Renal cortical epithelial cell (primary cell): Measurements from ENCODE around the gene AMOTL2. TPM values are rescaled to one million over a fixed set of nuclear protein-coding genes. Genes with fewer than 3 reads are reported as not detected.

Source experiments
- DNase-seq: peaks from one replicate; pipeline ENCODE4 v3.0.0-alpha.2; 2011; ENCODE audit warnings: low read depth
- total RNA-seq: library from RNA; depleted of rRNA; stranded (reverse); fragments of >200 nt; gene quantifications from 2 replicates; pipeline ENCODE4 v1.2.3, GENCODE V29; 2014

Gene AMOTL2
- total RNA-seq, 1 donor from 2014 or later, result 180 TPM

- DNase-seq, result no peak
Observed at GRCh38 chr3:134315286-134316106, 58.8 kb downstream of the AMOTL2 start.

DNA sequence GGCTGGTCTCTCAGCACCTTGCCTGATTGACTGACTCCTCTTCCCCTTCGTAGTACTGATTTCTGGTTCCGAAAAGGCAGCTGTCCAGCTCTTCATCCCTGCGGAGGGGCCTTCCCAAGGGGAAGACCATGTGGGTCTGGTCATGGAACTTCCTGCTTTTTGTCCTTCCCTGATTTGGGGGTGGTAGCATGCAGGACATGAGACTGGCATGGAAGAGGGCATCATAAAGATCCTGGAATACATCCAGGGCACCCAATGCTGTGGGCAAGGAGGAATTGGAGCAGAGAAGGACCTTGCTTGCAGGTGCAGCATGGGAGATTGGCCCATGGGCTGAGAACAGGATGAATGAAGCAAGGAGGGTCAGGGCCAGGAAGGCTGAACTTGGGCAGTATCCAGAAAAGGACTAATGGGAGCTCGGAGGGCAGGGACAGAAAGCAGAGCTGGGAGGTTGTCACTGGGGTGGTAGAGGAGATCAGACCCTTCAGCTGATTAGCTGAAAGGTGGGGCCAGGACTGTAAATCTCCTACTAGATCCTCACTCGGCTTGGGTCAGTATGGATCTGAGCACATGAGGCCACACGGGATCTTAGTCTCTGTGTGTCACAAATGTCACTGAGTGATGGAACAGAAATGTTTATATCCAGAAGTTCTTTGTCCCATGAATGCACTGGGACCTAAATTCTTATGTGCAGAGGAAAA, 59.5 kb downstream of the AMOTL2 start:
- no peak for DNase-seq

- peak; percentile 53 for DNase-seq
Observed at GRCh38 chr3:134313847-134314587, 60.2 kb downstream of the AMOTL2 start.

DNA sequence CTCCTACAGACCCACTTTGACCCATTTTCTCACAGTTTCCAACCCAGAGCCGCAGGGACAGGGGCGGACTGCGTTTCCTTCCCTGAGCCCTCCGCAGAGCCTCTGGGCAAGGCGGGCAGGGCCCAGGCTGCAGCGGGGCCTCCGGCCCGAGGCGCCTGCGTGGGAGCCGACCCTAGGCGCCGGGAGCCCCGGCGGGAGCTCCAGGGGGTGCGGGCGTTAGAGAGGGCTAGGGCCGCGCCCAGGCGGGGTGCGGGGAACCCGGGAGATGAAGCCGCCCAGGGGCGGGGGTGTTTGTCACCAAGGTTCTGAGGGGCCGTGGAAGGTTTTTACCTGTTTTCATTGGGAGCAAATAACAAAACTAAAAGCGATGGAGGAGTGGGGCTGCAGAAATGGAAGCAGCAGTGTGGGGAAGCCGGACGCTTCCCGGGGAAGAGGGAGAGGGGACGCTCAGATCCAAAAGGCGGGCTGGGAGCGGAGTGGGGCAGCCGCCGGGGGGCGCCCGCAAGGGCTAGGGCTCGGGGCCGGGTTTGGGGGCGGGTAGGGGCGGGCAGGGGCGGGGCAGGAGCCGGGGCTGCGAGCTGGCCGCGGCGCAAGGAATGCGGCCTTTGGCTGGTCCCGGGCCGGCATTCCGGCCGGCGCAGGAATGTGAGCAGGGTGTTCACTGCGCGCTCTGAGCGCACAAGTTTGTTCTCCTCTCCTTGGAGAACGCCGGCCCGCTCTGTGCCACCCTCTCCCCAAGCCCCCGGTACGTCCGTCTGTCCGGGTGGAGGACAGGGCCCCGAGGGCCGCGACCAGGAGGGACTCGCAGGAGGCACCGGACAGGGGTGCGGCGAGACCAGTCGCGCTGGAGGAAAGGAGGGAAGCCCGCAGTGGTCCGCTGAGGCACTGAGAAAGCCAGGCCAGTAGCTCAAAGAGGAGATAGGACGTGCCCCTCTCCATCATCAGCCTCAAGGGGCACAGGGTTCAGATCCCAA, 61.1 kb downstream of the AMOTL2 start:
- DNase-seq, result peak; percentile 62

DNA sequence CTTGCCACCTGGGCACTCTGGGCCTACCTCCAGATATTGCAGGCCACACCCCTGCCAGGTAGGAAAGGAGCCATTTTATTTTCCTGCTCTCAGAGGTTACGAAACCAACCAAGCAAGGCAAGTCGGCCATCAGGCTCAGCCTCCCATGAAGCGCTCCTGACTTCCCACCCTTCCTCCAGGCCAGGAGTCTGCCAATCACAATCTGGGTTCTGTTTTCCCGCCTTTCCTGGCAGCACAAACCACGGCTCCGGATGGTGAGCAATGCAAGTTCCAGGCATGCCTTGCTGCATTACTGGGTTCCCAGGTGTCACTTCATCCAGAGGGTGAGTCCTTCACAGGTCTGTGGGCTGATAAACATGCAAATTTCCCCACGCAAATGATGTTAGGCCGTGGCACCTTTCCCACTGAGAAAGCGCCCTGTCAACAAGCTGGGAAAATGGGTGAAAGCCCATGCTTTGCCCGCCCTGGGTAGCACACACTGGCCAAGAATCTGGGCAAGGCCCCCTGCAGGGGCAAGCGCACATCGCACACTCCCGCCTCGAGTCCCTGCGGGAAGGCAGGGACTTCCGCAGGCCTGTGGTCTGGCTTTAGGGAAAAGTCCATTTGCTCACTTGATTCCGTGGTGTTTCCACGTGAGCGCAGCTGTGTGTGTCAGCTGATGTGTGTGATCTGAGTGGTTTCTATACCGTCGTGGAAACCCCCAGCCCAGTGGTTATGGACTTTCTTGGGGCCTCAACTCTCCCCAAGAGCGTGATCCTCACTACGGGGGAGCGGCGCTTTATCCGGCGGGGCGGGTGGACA, 62.0 kb downstream of the AMOTL2 start:
- DNase-seq, result peak; percentile 91

GRCh38 chr3:134311693-134312071, 62.6 kb downstream of the AMOTL2 start:
- DNase-seq, result no peak

DNA sequence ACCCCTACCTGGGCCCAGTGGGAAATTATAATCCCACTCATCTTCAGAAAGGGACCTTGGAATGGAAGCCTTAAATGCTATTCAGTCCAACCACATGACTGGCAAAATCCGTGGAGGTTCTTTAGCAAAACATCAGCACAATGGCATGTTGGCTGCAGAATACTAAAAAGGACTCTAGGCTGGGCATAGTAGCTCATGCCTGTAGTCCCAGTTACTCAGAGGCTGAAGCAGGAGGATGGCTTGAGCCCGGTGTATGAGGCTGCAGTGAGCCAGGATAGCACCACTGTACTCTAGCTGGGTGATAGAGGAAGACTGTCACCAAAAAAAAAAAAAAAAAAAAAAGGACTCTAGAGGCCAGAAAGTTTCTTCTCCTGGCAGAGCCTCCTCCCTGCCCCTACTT, 63.0 kb downstream of the AMOTL2 start:
- DNase-seq, result peak; percentile 79

DNA sequence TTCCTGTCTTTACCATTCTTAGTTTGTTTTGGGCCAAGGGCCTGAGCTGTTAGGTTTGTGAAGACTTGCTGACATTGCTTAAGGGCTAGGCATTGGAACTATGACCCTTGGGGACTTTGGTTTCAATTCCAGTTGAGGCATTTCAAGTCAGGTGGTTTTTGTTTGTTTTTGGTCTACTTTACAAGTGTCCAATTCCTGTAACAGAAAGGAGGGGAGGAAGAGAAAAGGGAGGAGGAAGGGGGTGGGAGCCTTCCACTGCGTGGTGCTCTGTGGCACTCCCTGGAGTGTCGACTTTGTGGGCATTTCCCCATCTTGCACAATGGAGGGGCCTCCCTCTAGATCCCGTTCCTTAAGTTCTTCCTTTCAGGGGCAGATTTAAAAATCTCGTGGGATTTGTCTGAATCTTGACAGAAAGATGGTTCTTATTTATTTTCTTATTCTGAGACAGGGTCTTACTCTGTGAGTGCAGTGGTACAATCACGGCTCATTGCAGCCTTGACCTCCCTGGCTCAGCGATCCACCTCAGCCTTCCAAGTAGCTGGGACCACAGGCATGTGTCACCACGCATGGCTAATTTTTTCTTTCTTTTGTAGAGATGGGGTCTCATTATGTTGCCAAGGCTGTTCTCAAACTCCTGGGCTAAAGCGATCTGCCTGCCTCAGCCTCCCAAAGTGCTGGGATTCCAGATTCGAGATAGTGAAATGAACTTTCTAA, 64.1 kb downstream of the AMOTL2 start:
- DNase-seq, result peak; percentile 93

DNA sequence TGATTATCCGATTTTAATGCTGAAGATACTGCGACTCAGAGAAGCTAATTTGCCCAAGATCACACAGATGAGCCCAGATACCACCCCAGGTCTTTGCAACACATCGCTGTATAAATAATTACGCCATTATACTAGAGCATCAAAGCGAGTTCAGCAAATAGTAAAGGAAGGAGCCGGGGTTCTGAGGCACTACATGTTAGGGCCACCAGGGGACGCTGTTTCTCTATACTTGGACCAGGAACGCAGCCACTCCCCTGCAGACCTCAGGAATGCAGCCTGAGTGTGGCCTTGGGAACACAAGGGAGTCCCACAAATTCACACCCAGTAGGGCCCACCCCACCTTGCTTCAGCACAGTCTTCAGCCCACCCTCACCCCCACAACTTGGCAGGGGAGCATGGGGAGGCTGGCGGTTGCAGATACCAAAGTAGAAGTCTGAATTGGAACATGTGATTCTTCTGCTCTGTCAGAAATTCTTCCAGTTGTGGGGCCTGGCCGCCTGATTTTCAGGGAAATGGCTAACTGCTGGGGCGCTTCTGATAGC, 65.8 kb downstream of the AMOTL2 start:
- DNase-seq, result peak; percentile 71

DNA sequence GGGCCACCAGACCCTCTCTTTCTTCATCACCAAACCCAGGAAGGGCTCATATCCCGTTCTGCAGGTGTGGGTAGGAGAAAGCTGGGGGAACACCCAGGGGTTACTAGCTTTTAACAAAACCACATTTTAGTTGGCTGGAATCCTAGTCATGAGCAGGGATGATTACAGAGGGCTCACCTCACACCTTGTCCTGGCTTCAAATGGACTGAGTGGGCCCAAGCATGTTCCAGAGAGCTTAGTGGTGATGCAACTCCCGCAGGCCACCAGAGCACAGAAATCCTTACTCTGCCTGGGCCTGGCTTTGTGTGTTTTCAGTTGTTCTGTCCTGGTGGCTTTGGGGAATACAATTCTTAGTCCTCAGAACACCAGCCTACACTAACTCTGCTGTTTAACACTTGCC, 66.8 kb downstream of the AMOTL2 start:
- DNase-seq, result no peak

GRCh38 chr3:134306320-134306719, 67.9 kb downstream of the AMOTL2 start:
- no peak for DNase-seq

Other genes starting within 250 kb of the AMOTL2 start
- gene RYK, start 123.6 kb downstream of the AMOTL2 start, total RNA-seq, result 87.2 and 139 TPM in 2 replicates
- 76.6 and 162 TPM in 2 replicates for gene ANAPC13, start 111.5 kb upstream of the AMOTL2 start, total RNA-seq
- 10.8 and 31.3 TPM in 2 replicates for gene CEP63, start 111.6 kb upstream of the AMOTL2 start, total RNA-seq